Measurements from ENCODE around the gene SCGB2A2.

The SCGB2A2 gene

DNA sequence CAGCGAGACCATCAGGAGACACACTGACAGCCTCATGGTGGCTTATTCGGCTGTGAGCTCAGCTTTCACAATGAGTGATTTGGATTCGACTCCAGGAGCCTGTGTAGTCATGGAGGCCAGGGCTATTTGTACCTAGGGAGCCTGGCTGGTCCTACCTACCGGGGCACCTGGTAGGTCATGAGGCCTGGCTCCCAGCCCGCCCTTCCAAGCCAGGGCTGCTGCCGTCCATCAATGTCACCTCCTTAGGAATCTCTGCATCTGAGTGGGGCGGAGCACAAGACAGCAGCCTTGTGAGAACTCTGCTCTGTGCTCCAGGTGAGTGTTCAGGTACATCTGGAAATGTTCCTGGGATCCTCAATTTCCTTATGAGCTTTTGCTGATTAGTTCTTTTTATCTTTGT is 29.0 kb downstream of the SCGB2A2 start, which contains the start of gene SCGB1D4:
SCGB1D4 (minus strand) TSS at position 101 of the 400 bp plus-strand sequence; CDS start at position 36, 65 bp downstream.
- DNase-seq: no peak
- intact Hi-C loops (cut with DNase I): no loop called here

DNA sequence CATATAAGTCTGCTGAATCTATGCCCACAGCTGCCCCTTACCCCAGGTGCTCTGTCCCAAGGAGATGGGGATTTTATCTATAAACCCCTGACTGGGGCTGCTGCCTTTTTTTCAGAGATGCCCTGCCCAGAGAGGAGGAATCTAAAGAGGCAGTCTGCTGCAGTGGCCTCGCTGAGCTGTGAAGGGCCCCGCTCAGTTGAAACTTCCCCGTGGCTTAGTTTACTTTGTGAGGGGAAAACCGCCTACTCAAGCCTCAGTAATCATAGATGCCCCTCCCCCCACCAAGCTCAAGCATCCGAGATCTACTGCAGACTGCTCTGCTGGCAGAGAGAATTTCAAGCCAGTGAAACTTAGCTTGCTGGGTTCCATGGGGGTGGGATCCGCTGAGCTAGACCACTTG is 36.3 kb downstream of the SCGB2A2 start:
- DNase-seq: no peak
- intact Hi-C loops (cut with DNase I): no loop called here

DNA sequence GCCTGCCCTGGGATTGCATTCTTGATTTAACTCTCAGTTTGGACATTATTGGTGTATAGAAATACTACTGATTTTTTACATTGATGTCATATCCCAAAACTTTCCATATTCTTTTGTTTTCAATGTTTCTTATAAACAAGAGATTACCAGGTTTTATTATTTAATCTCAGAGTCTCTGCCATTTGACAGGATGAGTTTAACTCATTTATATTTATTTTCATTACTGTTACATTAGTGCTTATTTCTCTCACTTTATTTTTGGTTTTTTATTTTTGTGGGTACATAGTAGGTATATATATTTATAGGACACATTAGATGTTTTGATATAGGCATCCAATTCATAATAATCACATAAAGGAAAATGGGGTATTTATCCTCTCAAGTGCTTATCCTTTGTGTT is 38.0 kb downstream of the SCGB2A2 start:
- no peak for DNase-seq
- intact Hi-C loops (cut with DNase I): no loop called here

DNA sequence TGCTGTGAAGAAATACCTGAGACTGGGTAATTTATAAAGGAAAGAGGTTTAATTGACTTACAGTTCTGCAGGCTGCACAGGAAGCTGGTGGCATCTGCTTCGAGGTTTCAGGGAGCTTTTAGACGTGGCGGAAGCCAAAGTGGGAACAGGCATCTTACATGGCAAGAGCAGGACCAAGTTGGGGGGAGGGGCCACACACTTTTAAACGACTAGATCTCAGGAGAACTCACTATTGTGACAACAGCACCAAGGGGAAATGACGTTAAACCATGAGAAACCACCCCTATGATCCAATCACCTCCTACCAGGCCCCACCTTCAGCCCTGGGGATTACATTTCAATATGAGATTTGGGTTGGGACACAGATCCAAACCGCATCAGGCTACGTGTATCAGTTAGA is 40.0 kb downstream of the SCGB2A2 start:
- intact Hi-C loops (cut with DNase I): no loop called here

DNA sequence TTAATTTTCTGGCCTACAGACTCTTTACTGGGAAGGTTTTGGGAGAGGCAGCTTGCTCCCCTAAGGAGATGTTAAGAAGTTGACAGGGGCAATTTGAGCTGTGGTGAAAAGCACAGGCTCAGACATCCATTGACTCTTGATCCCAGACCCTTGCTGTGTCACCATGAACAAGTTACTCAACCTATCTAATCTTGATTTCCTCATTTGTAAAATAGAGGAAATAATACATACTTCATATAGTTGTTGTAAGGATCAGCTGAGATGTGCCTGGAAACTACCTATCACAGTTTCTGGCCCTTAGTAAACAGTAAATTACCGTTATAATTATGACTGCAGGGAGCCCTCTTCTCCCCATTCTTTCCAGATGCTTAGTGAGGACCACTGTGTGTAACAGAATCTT is 45.5 kb downstream of the SCGB2A2 start:
- intact Hi-C loops (cut with DNase I): no loop called here
- no peak for DNase-seq

More for the DNA sequence above, 40.0 kb downstream of the SCGB2A2 start:
- DNase-seq: no peak

DNA sequence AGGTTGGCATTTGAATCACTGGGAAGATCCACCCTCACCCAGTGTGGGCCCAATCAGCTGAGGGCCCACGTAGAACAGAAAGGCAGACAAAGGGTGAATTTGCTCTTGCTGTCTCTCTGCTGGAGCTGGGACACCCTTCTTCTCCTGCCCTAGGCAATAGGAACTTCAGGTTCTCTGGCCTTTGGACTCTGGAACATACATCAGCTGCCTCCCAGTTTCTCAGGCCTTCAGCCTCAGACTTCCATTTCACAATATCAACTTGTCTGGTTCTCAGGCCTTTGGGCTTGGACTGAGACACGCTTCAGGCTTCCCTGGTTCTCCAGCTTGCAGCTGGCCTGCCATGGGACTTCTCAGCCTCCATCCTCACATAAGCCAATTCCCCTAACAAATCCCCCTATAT is 52.6 kb downstream of the SCGB2A2 start:
- DNase-seq: no peak
- intact Hi-C loops (cut with DNase I): no loop called here
